Tibial nerve (tissue), 4 donors: ENCODE data around the gene KMT2B.

Experiments used
- EP300 ChIP-seq, 2 donors: sonication (generic); formaldehyde crosslinking; IDR thresholded peaks; one replicate each; pipeline ENCODE4 v1.6.1; 2017; ENCODE audit warnings: antibody characterized with exemption in 2 of 2, mild to moderate bottlenecking in 1 of 2
- POLR2A ChIP-seq, 2 donors: fragments of 450-650 bp; IDR thresholded peaks; one replicate each; pipeline ENCODE4 v1.6.1; 2017; ENCODE audit warnings: antibody characterized with exemption in 2 of 2, mild to moderate bottlenecking in 2 of 2, moderate library complexity in 2 of 2
- TF ChIP-seq, protein P1 (sequence below), 5 experiments: fragments of 200-600 bp in 3 of 5; fragments of 450-650 bp in 2 of 5; sonication (generic) in 3 of 5; IDR thresholded peaks; one replicate each; pipeline ENCODE4 v1.5.1; 2016 to 2019; ENCODE audit warnings: antibody characterized with exemption in 5 of 5, mild to moderate bottlenecking in 3 of 5, moderate library complexity in 2 of 5

DNA sequence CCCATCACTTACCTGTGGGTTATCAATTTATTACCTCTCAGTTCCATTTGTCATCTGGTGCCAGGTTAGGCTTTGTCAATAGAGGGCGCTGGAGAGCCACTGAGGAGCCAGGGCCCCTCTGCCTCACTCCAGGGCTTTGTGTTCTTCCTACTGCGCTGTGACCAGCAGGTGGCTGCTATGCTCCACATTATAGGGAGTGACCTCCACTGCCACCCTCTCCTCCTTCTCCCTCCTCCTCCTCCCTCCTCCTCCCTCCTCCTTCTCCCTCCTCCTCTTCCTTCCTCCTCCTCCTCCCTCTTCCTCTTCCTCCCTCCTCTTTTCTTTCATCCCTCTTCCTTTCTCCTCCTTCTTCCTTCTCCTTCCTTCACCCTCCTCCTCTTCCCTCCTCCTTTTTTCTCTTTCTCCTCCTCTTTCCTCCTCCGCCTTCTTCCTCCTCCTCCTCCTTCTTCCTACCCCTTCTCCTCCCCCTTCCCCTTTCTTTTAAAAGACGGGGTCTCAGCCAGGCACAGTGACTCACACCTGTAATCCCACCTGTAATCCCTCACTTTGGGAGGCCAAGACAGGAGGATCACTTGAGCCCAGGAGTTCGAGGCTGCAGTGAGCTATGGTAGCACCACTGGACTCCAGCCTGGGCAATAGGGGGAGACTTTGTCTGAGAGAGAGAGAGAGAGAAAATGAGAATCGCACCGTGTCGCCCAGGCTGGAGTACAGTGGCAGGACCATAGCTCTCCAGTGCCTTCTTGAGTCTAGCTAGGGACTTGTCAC is 23.8 kb upstream of the KMT2B start:
- TF ChIP-seq, protein P1, sequence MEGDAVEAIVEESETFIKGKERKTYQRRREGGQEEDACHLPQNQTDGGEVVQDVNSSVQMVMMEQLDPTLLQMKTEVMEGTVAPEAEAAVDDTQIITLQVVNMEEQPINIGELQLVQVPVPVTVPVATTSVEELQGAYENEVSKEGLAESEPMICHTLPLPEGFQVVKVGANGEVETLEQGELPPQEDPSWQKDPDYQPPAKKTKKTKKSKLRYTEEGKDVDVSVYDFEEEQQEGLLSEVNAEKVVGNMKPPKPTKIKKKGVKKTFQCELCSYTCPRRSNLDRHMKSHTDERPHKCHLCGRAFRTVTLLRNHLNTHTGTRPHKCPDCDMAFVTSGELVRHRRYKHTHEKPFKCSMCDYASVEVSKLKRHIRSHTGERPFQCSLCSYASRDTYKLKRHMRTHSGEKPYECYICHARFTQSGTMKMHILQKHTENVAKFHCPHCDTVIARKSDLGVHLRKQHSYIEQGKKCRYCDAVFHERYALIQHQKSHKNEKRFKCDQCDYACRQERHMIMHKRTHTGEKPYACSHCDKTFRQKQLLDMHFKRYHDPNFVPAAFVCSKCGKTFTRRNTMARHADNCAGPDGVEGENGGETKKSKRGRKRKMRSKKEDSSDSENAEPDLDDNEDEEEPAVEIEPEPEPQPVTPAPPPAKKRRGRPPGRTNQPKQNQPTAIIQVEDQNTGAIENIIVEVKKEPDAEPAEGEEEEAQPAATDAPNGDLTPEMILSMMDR (IDR thresholded peaks at IDR 0.05) = peak; percentile 92 to 96 (median 94)
- TF ChIP-seq POLR2A (IDR thresholded peaks at IDR 0.05) = no peak
- TF ChIP-seq EP300 (IDR thresholded peaks at IDR 0.05) = peak in 1 of 2 donors; percentile 50
